Endothelial cell of umbilical vein (primary cell): ENCODE measurements around the gene IFT52. TPM values are rescaled to one million over a fixed set of nuclear protein-coding genes. Genes with fewer than 3 reads are reported as not detected.

ENCODE experiments used
- BruUV-seq: library from RNA; stranded (reverse); fragments of 400-500 nt; replicated peaks from 2 replicates; lab custom pipeline; 2021; lab: Mats Ljungman, UMichigan
- CTCF ChIA-PET: fragments of 300-600, 350-600 bp; sonication (Branson Sonifier 250); formaldehyde crosslinking; loops from one replicate; lab custom pipeline; 2021; ENCODE audit warnings: antibody characterized with exemption, inconsistent platforms; lab: Charles Lee
- POLR2A ChIA-PET: fragments of 300-600, 350-600 bp; sonication (Branson Sonifier 250); formaldehyde crosslinking; loops from one replicate; lab custom pipeline; 2021; ENCODE audit warnings: antibody characterized with exemption, inconsistent platforms; lab: Charles Lee
- DNase-seq: peaks from one replicate; pipeline ENCODE4 v3.0.0-alpha.2; 2011; ENCODE audit warnings: low read depth, low spot score
- FAIRE-seq: peaks from 2 replicates; lab custom pipeline; 2011; peaks lifted over from hg19 to GRCh38; lab: Jason Lieb, UNC
- H2AFZ ChIP-seq: 2 replicates; pipeline ENCODE4 v1.6.0; 2012; ENCODE audit warnings: low read depth, low read length, control low read depth, inconsistent platforms
- H3K27ac ChIP-seq: 2 replicates; pipeline ENCODE4 v1.5.1; 2011; ENCODE audit warnings: low read depth, mild to moderate bottlenecking, control low read depth, low read length, moderate library complexity; ENCODE audit not compliant: insufficient read depth
- H3K27me3 ChIP-seq, 2 experiments: 2 replicates each; pipeline versions ENCODE4 v1.6.0 to v1.6.1; 2011; ENCODE audit warnings: low read length in 2 of 2, mixed read lengths in 1 of 2; ENCODE audit not compliant: control insufficient read depth in 2 of 2, insufficient read depth in 2 of 2
- H3K36me3 ChIP-seq, 2 experiments: 2 replicates in 1 of 2; 3 replicates in 1 of 2; pipeline ENCODE4 v1.5.1; 2011; ENCODE audit warnings: low read length in 2 of 2, mild to moderate bottlenecking in 1 of 2, moderate library complexity in 1 of 2; ENCODE audit not compliant: control insufficient read depth in 2 of 2, insufficient read depth in 2 of 2; ENCODE audit errors: extremely low read depth in 1 of 2
- H3K4me1 ChIP-seq: 3 replicates; pipeline ENCODE4 v1.5.1; 2011; ENCODE audit warnings: mild to moderate bottlenecking, low read length; ENCODE audit not compliant: control insufficient read depth, insufficient read depth; ENCODE audit errors: extremely low read depth
- H3K4me2 ChIP-seq: 2 replicates; pipeline ENCODE4 v1.6.1; 2011; ENCODE audit warnings: low read length, control low read depth, mixed read lengths; ENCODE audit not compliant: insufficient read depth
- H3K4me3 ChIP-seq, 3 experiments: fragments of 200-600 bp in 1 of 3; sonication (generic), shearing (Covaris generic) in 1 of 3; replicated peaks in 1 of 3; 2 replicates each; pipeline ENCODE4 v1.5.1; 2011 to 2016; ENCODE audit warnings: control low read depth in 3 of 3, low read length in 3 of 3, mild to moderate bottlenecking in 2 of 3, inconsistent platforms in 1 of 3, low read depth in 1 of 3, moderate library complexity in 1 of 3; ENCODE audit not compliant: insufficient read depth in 1 of 3
- H3K79me2 ChIP-seq: 2 replicates; pipeline ENCODE4 v1.6.0; 2012; ENCODE audit warnings: low read length, inconsistent platforms; ENCODE audit not compliant: control insufficient read depth, insufficient read depth
- H3K9ac ChIP-seq: replicated peaks from 2 replicates; pipeline ENCODE3; 2011; ENCODE audit warnings: low read length, control low read depth; ENCODE audit not compliant: insufficient read depth; ENCODE audit errors: extremely low read depth
- H3K9me1 ChIP-seq: replicated peaks from 3 replicates; pipeline ENCODE4 v1.6.0; 2011; ENCODE audit warnings: mild to moderate bottlenecking, low read length; ENCODE audit not compliant: control insufficient read depth, insufficient read depth; ENCODE audit errors: extremely low read depth
- H3K9me3 ChIP-seq: replicated peaks from 2 replicates; pipeline ENCODE4 v1.5.1; 2012; ENCODE audit warnings: low read length, inconsistent platforms; ENCODE audit not compliant: control insufficient read depth, insufficient read depth
- H4K20me1 ChIP-seq: replicated peaks from 2 replicates; pipeline ENCODE3; 2011; ENCODE audit warnings: mild to moderate bottlenecking, low read length; ENCODE audit not compliant: control insufficient read depth, insufficient read depth; ENCODE audit errors: extremely low read depth
- EZH2 ChIP-seq: IDR thresholded peaks from 2 replicates; pipeline ENCODE4 v1.6.1; 2012; ENCODE audit warnings: borderline replicate concordance, low read depth, mild to moderate bottlenecking, moderate library complexity, low read length, inconsistent platforms; ENCODE audit not compliant: severe bottlenecking
- FOS ChIP-seq: IDR thresholded peaks from 2 replicates; pipeline ENCODE4 v1.6.1; 2011; ENCODE audit warnings: mild to moderate bottlenecking, low read length, moderate library complexity, borderline replicate concordance; ENCODE audit not compliant: insufficient read depth
- GATA2 ChIP-seq: IDR thresholded peaks from 2 replicates; pipeline ENCODE4 v1.7.0; 2011; ENCODE audit warnings: low read depth, mild to moderate bottlenecking, moderate library complexity, mixed read lengths, low read length; ENCODE audit not compliant: insufficient read length, insufficient read depth
- JUN ChIP-seq: IDR thresholded peaks from 2 replicates; pipeline ENCODE4 v1.6.1; 2011; ENCODE audit warnings: borderline replicate concordance, low read depth; ENCODE audit not compliant: insufficient read length, insufficient read depth
- MYC ChIP-seq: IDR thresholded peaks from one replicate; pipeline ENCODE4 v1.6.1; 2011; ENCODE audit warnings: mild to moderate bottlenecking, low read depth, low read length
- POLR2A ChIP-seq: IDR thresholded peaks from 2 replicates; pipeline ENCODE4 v1.6.1; 2012; ENCODE audit warnings: low read depth, mild to moderate bottlenecking, control low read depth, low read length
- POLR2AphosphoS5 ChIP-seq: IDR thresholded peaks from 2 replicates; pipeline ENCODE4 v1.6.1; 2012; ENCODE audit warnings: low read depth, mild to moderate bottlenecking, control low read depth, low read length, moderate library complexity; ENCODE audit not compliant: insufficient read depth
- dilution Hi-C: fragments of 300-500 bp; cut with MboI; formaldehyde crosslinking; loops from one replicate; pipeline ENCODE4 v1.15.0; 2019; ENCODE audit warnings: low sequenced_read_pairs; ENCODE audit not compliant: extremely low pct_ligation_motif_present
- intact Hi-C: fragments of 100-400 bp; cut with micrococcal nuclease; formaldehyde crosslinking; loops from one replicate; pipeline ENCODE4 v1.10.0; 2022
- polyA plus RNA-seq, 4 experiments: library from polyadenylated mRNA; depleted of rRNA in 3 of 4; stranded (reverse) in 3 of 4; unstranded in 1 of 4; fragments of >200 nt; gene quantifications; 2 replicates each; pipeline versions ENCODE4 v1.2.1 to v1.2.3, GENCODE V29; 2011 to 2012; ENCODE audit warnings: missing spikeins in 1 of 4
- total RNA-seq: library from RNA; stranded (reverse); gene quantifications from 2 replicates; pipeline ENCODE4 v1.2.3, GENCODE V29; 2021
- TF ChIP-seq, protein P1 (sequence below), 2 donors: IDR thresholded peaks; 1 replicate in 1 of 2; 2 replicates in 1 of 2; pipeline ENCODE4 v1.5.1; 2011; ENCODE audit warnings: low read length in 2 of 2, mild to moderate bottlenecking in 2 of 2, moderate library complexity in 2 of 2, control low read depth in 1 of 2, inconsistent platforms in 1 of 2, low read depth in 1 of 2; ENCODE audit not compliant: insufficient read depth in 1 of 2; ENCODE audit errors: extremely low read depth in 1 of 2
- TF ChIP-seq, protein P2 (sequence below): IDR thresholded peaks from 2 replicates; pipeline ENCODE4 v1.6.1; 2011; ENCODE audit not compliant: insufficient read depth, insufficient read length

The IFT52 gene
- total and polyA plus RNA-seq, 2 donors (not counting 3 experiments of a cell fraction or from before 2014, with no cell fraction given) = 30.0 to 33.4 TPM

DNA sequence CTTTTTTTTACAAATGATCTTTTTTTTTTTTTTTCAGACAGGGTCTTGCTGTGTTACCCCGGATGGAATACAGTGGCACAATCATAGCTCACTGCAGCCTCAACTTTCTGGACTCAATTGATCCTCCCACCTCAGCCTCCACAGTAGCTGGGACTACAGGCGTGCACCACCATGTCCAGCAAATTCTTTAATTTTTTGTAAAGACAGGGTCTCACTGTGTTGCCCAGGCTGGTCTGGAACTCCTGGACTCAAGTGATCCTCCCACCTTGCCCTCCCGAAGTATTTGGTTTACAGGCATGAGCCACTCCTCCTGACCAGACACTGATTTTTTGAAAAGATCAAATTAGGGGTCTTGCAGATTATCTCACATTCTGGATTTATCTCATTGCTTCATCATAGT is 65.2 kb downstream of the IFT52 start:
- ChIA-PET POLR2A (no interaction called here), CTCF (no interaction called here)
- H3K27ac ChIP-seq = no peak overlapping the region
- H3K27me3 ChIP-seq = no peaks in the 10 kb centered on the region
- no peaks in the 10 kb centered on the region for H4K20me1 ChIP-seq
- dilution Hi-C loops (no loop called here), intact Hi-C loops (no loop called here)
- H3K79me2 ChIP-seq = no peaks in the 10 kb centered on the region
- H3K9ac ChIP-seq = no peak overlapping the region
- no peak overlapping the region for H3K4me3 ChIP-seq
- no peaks in the 10 kb centered on the region for H3K36me3 ChIP-seq
- no TSS peak for BruUV-seq
- no peak for DNase-seq
- no peaks in the 10 kb centered on the region for H3K9me3 ChIP-seq
- no peak overlapping the region for H3K4me2 ChIP-seq
- H3K4me1 ChIP-seq = peaks cover 4% of the 10 kb centered on the region
- TF ChIP-seq, protein P1, sequence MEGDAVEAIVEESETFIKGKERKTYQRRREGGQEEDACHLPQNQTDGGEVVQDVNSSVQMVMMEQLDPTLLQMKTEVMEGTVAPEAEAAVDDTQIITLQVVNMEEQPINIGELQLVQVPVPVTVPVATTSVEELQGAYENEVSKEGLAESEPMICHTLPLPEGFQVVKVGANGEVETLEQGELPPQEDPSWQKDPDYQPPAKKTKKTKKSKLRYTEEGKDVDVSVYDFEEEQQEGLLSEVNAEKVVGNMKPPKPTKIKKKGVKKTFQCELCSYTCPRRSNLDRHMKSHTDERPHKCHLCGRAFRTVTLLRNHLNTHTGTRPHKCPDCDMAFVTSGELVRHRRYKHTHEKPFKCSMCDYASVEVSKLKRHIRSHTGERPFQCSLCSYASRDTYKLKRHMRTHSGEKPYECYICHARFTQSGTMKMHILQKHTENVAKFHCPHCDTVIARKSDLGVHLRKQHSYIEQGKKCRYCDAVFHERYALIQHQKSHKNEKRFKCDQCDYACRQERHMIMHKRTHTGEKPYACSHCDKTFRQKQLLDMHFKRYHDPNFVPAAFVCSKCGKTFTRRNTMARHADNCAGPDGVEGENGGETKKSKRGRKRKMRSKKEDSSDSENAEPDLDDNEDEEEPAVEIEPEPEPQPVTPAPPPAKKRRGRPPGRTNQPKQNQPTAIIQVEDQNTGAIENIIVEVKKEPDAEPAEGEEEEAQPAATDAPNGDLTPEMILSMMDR (IDR thresholded peaks at IDR 0.05; ENCODE audit: extremely low read depth in 1 of 2, insufficient read depth in 1 of 2, low read depth in 1 of 2, low read length in 2 of 2) = no peak
- no peak for TF ChIP-seq JUN
- TF ChIP-seq, protein P2, sequence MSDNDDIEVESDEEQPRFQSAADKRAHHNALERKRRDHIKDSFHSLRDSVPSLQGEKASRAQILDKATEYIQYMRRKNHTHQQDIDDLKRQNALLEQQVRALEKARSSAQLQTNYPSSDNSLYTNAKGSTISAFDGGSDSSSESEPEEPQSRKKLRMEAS = no peak
- TF ChIP-seq MYC = no peak
- no peak for TF ChIP-seq EZH2
- TF ChIP-seq POLR2A = no peak
- no peak for TF ChIP-seq GATA2
- no peak for TF ChIP-seq FOS
- no peak for TF ChIP-seq POLR2AphosphoS5
- no peak overlapping the region for H2AFZ ChIP-seq
- H3K9me1 ChIP-seq = no peaks in the 10 kb centered on the region
- FAIRE-seq = no peak
